PC-9 (cell line): Measurements from ENCODE around the gene AMIGO2. TPM values are rescaled to one million over a fixed set of nuclear protein-coding genes. Genes with fewer than 3 reads are reported as not detected.
A peak's percentile ranks its signal among the peaks of the same experiment; 100 is the strongest.

ENCODE experiments used
- BruUV-seq: library from RNA; stranded (reverse); fragments of 400-500 nt; replicated peaks from 2 replicates; lab custom pipeline; 2021; lab: Mats Ljungman, UMichigan
- CTCF ChIA-PET: fragments of 300-600 bp; sonication (Branson Sonifier 250); formaldehyde crosslinking; loops from one replicate; lab custom pipeline; 2022; ENCODE audit warnings: antibody characterized with exemption; lab: Charles Lee
- POLR2A ChIA-PET: fragments of 300-600 bp; sonication (Branson Sonifier 250); formaldehyde crosslinking; loops from one replicate; lab custom pipeline; 2022; ENCODE audit warnings: antibody characterized with exemption; ENCODE audit not compliant: unreplicated experiment; lab: Charles Lee
- DNase-seq, 2 experiments: peaks; one replicate each; pipeline versions ENCODE4 v3.0.0 to v3.0.0-alpha.2; 2015 to 2022; ENCODE audit warnings: mixed read lengths in 1 of 2
- H2AFZ ChIP-seq: fragments of 200-600 bp; sonication (generic); 2 replicates; pipeline ENCODE4 v1.8.1; 2017; ENCODE audit warnings: antibody characterized with exemption
- H3F3A ChIP-seq: fragments of 200-600 bp; sonication (generic); 2 replicates; pipeline ENCODE4 v1.8.1; 2017; ENCODE audit warnings: antibody characterized with exemption, mild to moderate bottlenecking, low read depth; ENCODE audit not compliant: insufficient read depth
- H3K27ac ChIP-seq: fragments of 200-600 bp; sonication (generic); 2 replicates; pipeline ENCODE4 v1.6.1; 2016; ENCODE audit warnings: mixed run types
- H3K27me3 ChIP-seq: fragments of 200-600 bp; sonication (generic); 2 replicates; pipeline ENCODE4 v1.6.1; 2016; ENCODE audit warnings: low read depth, mixed run types; ENCODE audit not compliant: insufficient read depth
- H3K36me3 ChIP-seq: fragments of 200-600 bp; sonication (generic); 2 replicates; pipeline ENCODE4 v1.6.1; 2016; ENCODE audit warnings: low read depth, mixed run types
- H3K4me1 ChIP-seq: fragments of 200-600 bp; sonication (generic); replicated peaks from 2 replicates; pipeline ENCODE4 v1.6.1; 2016; ENCODE audit warnings: mixed run types; ENCODE audit not compliant: insufficient read depth
- H3K4me2 ChIP-seq: fragments of 200-600 bp; sonication (generic); 2 replicates; pipeline ENCODE4 v1.6.1; 2017; ENCODE audit warnings: mixed run types
- H3K4me3 ChIP-seq: fragments of 200-600 bp; sonication (generic); 2 replicates; pipeline ENCODE4 v1.6.1; 2016; ENCODE audit warnings: mixed run types
- H3K79me2 ChIP-seq: fragments of 200-600 bp; sonication (generic); 2 replicates; pipeline ENCODE4 v1.6.1; 2017; ENCODE audit warnings: low read depth, mixed run types
- H3K9me2 ChIP-seq: fragments of 200-600 bp; sonication (generic); 2 replicates; pipeline ENCODE4 v1.8.1; 2017; ENCODE audit warnings: mild to moderate bottlenecking; ENCODE audit not compliant: insufficient read depth
- H3K9me3 ChIP-seq: fragments of 200-600 bp; sonication (generic); 2 replicates; pipeline ENCODE4 v1.8.1; 2016; ENCODE audit warnings: low read depth; ENCODE audit not compliant: insufficient read depth
- H4K20me1 ChIP-seq: fragments of 200-600 bp; sonication (generic); 2 replicates; pipeline ENCODE4 v1.8.1; 2017; ENCODE audit not compliant: insufficient read depth
- EZH2 ChIP-seq: fragments of 200-600 bp; sonication (generic); IDR thresholded peaks from 2 replicates; pipeline ENCODE4 v1.8.0; 2017; ENCODE audit warnings: antibody characterized with exemption, low read depth
- intact Hi-C: fragments of 100-400 bp; cut with micrococcal nuclease; formaldehyde crosslinking; loops from one replicate; pipeline ENCODE4 v1.10.0; 2022; ENCODE audit not compliant: unreplicated experiment
- total RNA-seq: library from RNA; stranded (reverse); gene quantifications from 2 replicates; pipeline ENCODE4 v1.2.3, GENCODE V29; 2021
- TF ChIP-seq, protein P1 (sequence below): fragments of 200-600 bp; sonication (generic); conservative IDR thresholded peaks from 2 replicates; pipeline ENCODE4 v1.6.1; 2017; ENCODE audit warnings: mixed run types, antibody characterized with exemption, mild to moderate bottlenecking, moderate library complexity

Gene AMIGO2
- total RNA-seq, 1 experiment from 2014 or later, result 41.9 TPM

DNA sequence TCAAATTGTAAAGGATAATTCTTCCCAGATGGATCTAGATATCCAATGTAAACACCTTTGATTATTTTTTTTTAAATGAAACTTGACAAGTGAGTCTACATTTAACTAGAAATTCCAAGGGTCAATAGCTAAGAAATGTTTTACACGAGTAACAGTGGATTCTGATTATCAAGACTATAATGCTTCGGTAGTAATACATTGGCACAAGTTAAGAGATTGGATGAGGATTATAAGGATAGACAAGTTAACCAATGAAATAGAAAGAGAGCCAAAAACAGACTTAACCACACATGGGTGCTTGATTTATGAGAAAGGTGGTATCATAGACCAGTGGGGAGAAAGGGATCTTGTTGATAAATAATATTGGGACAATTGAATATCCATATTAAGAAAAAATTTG is 40.7 kb downstream of the AMIGO2 start:
- H3K9me3 ChIP-seq, result no peaks in the 10 kb centered on the region; the same call in 1 of the 2 replicates
- H3K9me2 ChIP-seq, result no peaks in the 10 kb centered on the region
- no peak for DNase-seq
- peak overlapping the region; percentile 47 for H3K27ac ChIP-seq
- TSS peak; percentile 75 for BruUV-seq
- no peak overlapping the region for H3K4me3 ChIP-seq
- H3K79me2 ChIP-seq, result no peaks in the 10 kb centered on the region
- no peaks in the 10 kb centered on the region for H4K20me1 ChIP-seq
- CTCF ChIA-PET, result no interaction called here
- no peaks in the 10 kb centered on the region for H3K36me3 ChIP-seq
- intact Hi-C loops, result loop anchor here (10.0 kb wide), 1 partner anchor 146 kb away; no protein-coding TSS in a partner anchor
- POLR2A ChIA-PET, result no interaction called here
- TF ChIP-seq, protein P1, sequence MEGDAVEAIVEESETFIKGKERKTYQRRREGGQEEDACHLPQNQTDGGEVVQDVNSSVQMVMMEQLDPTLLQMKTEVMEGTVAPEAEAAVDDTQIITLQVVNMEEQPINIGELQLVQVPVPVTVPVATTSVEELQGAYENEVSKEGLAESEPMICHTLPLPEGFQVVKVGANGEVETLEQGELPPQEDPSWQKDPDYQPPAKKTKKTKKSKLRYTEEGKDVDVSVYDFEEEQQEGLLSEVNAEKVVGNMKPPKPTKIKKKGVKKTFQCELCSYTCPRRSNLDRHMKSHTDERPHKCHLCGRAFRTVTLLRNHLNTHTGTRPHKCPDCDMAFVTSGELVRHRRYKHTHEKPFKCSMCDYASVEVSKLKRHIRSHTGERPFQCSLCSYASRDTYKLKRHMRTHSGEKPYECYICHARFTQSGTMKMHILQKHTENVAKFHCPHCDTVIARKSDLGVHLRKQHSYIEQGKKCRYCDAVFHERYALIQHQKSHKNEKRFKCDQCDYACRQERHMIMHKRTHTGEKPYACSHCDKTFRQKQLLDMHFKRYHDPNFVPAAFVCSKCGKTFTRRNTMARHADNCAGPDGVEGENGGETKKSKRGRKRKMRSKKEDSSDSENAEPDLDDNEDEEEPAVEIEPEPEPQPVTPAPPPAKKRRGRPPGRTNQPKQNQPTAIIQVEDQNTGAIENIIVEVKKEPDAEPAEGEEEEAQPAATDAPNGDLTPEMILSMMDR, result no peak
- no peak for TF ChIP-seq EZH2
- peaks cover 34% of the 10 kb centered on the region for H3K4me1 ChIP-seq
- H2AFZ ChIP-seq, result no peak overlapping the region
- no peak overlapping the region; the same call in 1 of the 2 replicates for H3K4me2 ChIP-seq
- no peaks in the 10 kb centered on the region for H3K27me3 ChIP-seq
- H3F3A ChIP-seq, result peaks cover 10% of the 10 kb centered on the region

DNA sequence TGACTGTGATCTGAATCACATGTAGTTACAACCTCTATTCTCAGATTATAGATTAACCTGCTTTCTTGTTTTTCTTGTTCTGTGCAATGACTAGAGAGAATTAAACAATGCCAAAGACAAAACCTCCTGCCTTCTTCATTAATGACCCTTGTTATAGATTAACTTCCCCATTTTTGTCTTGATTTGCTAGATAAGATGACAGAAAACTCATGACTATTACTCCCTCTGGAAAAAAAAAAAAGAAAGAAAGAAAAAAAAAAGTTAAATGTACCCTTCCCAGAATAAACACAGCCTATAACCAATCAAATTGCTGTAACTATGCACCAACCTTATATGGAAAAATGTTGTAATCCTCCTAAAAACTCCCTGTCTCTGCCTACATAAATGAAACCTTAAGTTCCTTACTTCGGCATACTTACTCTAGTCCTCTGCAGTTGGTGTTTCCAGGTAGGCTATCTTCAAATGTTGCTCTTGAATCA is 41.5 kb downstream of the AMIGO2 start:
- H3F3A ChIP-seq, result peaks cover 18% of the 10 kb centered on the region
- no peak overlapping the region for H2AFZ ChIP-seq
- TF ChIP-seq, protein P1, result no peak
- TF ChIP-seq EZH2, result no peak
- no peaks in the 10 kb centered on the region for H3K27me3 ChIP-seq
- H3K36me3 ChIP-seq, result no peaks in the 10 kb centered on the region
- no peaks in the 10 kb centered on the region for H3K79me2 ChIP-seq
- peak overlapping the region; percentile 41 for H3K4me2 ChIP-seq
- no peak overlapping the region for H3K4me3 ChIP-seq
- peak in 1 of 2 experiments; percentile 76 for DNase-seq
- POLR2A ChIA-PET, result interaction anchor here (0.7 kb wide), 1 partner anchor 55 kb away, joined by 3 read pairs; no protein-coding TSS in a partner anchor
- H3K9me2 ChIP-seq, result no peaks in the 10 kb centered on the region
- no TSS peak for BruUV-seq
- peak overlapping the region; percentile 47 for H3K27ac ChIP-seq
- CTCF ChIA-PET, result no interaction called here
- H3K9me3 ChIP-seq, result no peaks in the 10 kb centered on the region; the same call in 1 of the 2 replicates
- intact Hi-C loops, result loop anchor here (10.0 kb wide), 1 partner anchor 146 kb away; no protein-coding TSS in a partner anchor
- peaks cover 41% of the 10 kb centered on the region for H3K4me1 ChIP-seq
- H4K20me1 ChIP-seq, result no peaks in the 10 kb centered on the region

DNA sequence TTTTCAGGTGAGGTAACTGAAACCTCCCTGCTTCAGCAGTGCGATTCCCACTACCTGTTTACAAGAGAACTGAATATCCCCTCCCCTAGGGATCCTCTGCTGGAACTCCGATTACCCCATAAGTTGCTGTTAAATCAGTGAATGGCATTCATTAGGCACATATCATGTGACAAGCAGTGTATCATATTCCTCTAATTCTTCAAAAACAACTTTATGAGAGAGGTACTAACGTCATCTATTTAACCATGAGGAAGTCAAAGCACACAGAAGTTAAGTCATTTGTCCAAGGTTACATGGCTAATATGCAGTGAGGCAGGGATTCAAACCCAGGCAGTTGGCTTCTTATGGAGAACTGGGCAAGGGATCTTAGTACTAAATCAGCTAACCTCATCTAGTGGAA is 44.3 kb downstream of the AMIGO2 start:
- Histone ChIP-seq H3K36me3 (no peaks in the 10 kb centered on the region), H3F3A (peaks cover 25% of the 10 kb centered on the region), H3K9me3 (no peaks in the 10 kb centered on the region; the same call in 1 of the 2 replicates), H4K20me1 (no peaks in the 10 kb centered on the region), H3K4me2 (peak overlapping the region; percentile 63), H3K27me3 (no peaks in the 10 kb centered on the region), H2AFZ (0 out of 2 replicates have a peak overlapping the region, but pooled peaks have one; percentile 32), H3K79me2 (no peaks in the 10 kb centered on the region), H3K4me3 (no peak overlapping the region), H3K4me1 (peaks cover 53% of the 10 kb centered on the region), H3K27ac (peak overlapping the region; percentile 90), H3K9me2 (no peaks in the 10 kb centered on the region)
- intact Hi-C loops, result loop anchor here (10.0 kb wide), 1 partner anchor 149 kb away; no protein-coding TSS in a partner anchor
- POLR2A ChIA-PET, result no interaction called here
- CTCF ChIA-PET, result no interaction called here
- BruUV-seq, result no TSS peak
- TF ChIP-seq, protein P1, result no peak
- TF ChIP-seq EZH2, result no peak
- no peak for DNase-seq
